HepG2 (cell line): Measurements from ENCODE around the gene SHPK.

Experiments used
- E2F1 ChIP-seq: sonication (generic); formaldehyde crosslinking; IDR thresholded peaks from 2 replicates; pipeline ENCODE4 v1.5.0; 2020; ENCODE audit warnings: missing genetic modification reagents
- EP300 ChIP-seq, 3 experiments: sonication (generic) in 1 of 3; formaldehyde crosslinking in 1 of 3; IDR thresholded peaks; 2 replicates each; pipeline versions ENCODE4 v1.5.1 to v1.6.1; 2011 to 2020; ENCODE audit warnings: low read depth in 2 of 3, low read length in 2 of 3, borderline replicate concordance in 1 of 3, improper control_type of control experiment in 1 of 3, mild to moderate bottlenecking in 1 of 3, missing genetic modification reagents in 1 of 3, moderate library complexity in 1 of 3
- EZH2 ChIP-seq: conservative IDR thresholded peaks from 2 replicates; pipeline ENCODE4 v1.6.1; 2012; ENCODE audit warnings: mild to moderate bottlenecking, low read depth, low read length, moderate library complexity
- HMGXB4 ChIP-seq, 2 experiments: sonication (generic) in 1 of 2; formaldehyde crosslinking in 1 of 2; IDR thresholded peaks; 2 replicates each; pipeline versions ENCODE4 v1.4.0 to v1.6.1; 2018 to 2020; ENCODE audit warnings: missing genetic modification reagents in 2 of 2, borderline replicate concordance in 1 of 2, low read depth in 1 of 2, mild to moderate bottlenecking in 1 of 2, missing biosample characterization in 1 of 2
- SP2 ChIP-seq: sonication (generic); formaldehyde crosslinking; IDR thresholded peaks from 2 replicates; pipeline ENCODE4 v1.5.1; 2020; ENCODE audit warnings: mild to moderate bottlenecking, missing genetic modification reagents
- ZKSCAN1 ChIP-seq: fragments of 150-350 bp; IDR thresholded peaks from 2 replicates; pipeline ENCODE4 v1.6.1; 2014; ENCODE audit warnings: low read length
- ZSCAN12 ChIP-seq: sonication (generic); formaldehyde crosslinking; IDR thresholded peaks from 2 replicates; pipeline ENCODE4 v1.9.0; 2021; ENCODE audit warnings: mild to moderate bottlenecking, missing genetic modification reagents

DNA sequence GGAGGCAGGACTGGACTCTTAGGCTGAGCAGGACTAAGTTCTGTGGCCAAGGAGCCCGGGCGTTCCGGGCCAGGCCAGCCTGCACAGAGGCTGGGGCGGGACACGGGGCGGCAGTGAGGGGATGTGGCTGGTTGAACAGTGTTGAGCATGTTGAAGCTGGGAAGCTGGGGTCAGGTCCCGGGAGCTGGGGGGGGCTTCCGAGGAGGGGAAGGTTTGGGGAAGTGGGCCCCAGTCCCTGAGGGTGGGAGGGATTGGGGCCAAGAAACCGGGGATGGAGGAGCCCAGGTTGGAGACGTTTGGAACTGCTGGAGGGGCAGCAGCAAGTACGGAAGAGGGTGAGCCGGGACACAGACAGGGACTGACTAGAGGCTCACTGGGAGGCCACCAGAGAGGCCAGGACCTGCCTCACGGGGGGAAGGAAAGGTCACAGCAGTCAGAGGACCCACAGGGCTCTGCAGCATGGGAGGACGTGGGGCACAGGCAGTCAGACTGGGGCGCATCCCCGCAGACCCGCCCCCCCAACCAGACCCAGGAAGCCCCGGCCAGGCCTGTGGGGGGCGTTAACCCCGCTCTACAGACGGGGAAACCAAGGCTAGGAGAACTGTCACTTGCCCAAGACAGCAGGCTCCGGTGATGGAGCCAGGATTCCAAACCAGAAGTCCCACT is 22.9 kb upstream of the SHPK start:
- TF ChIP-seq EZH2: no peak
- TF ChIP-seq HMGXB4 (CRISPR knock-in tag; IDR thresholded peaks at IDR 0.05; ENCODE audit: borderline replicate concordance in 1 of 2, low read depth in 1 of 2): no peak
- no peak for TF ChIP-seq ZSCAN12
- TF ChIP-seq EP300 (IDR thresholded peaks at IDR 0.05; ENCODE audit: low read depth in 2 of 2, low read length in 2 of 2): no peak
- TF ChIP-seq EP300 (CRISPR knock-in tag; IDR thresholded peaks at IDR 0.05; ENCODE audit: borderline replicate concordance): no peak
- TF ChIP-seq ZKSCAN1: no peak
- no peak for TF ChIP-seq E2F1 (CRISPR knock-in tag)
- no peak for TF ChIP-seq SP2 (CRISPR knock-in tag)
